IPS DF 4.7 (cell line): ENCODE measurements around the gene LDB2.
"Not testable (repeated sequence)": the region's sequence is repeated elsewhere in the genome, so short reads cannot be mapped to it uniquely, and the experiment has no call there.

Source experiments
- DNase-seq: peaks from one replicate; pipeline ENCODE4 v3.0.0-alpha.2; 2013; ENCODE audit warnings: low spot score; ENCODE audit errors: extremely low read depth

LDB2 gene

GRCh38 chr4:16655111-16655510, 243.3 kb downstream of the LDB2 start:
- no peak for DNase-seq

- no peak for DNase-seq
Measured at GRCh38 chr4:16652732-16653305, 245.6 kb downstream of the LDB2 start.

- no peak for DNase-seq
Measured at GRCh38 chr4:16646459-16646858, 252.0 kb downstream of the LDB2 start.

- DNase-seq: no peak
Measured at GRCh38 chr4:16643893-16644292, 254.6 kb downstream of the LDB2 start.

- DNase-seq: no peak
Measured at GRCh38 chr4:16642897-16643296, 255.5 kb downstream of the LDB2 start.

- DNase-seq: no peak
Measured at GRCh38 chr4:16641971-16642370, 256.5 kb downstream of the LDB2 start.

- DNase-seq: no peak
Measured at GRCh38 chr4:16636912-16637630, 261.4 kb downstream of the LDB2 start.

GRCh38 chr4:16636304-16636703, 262.1 kb downstream of the LDB2 start:
- DNase-seq: no peak

GRCh38 chr4:16629274-16629673, 269.2 kb downstream of the LDB2 start:
- not testable (repeated sequence) for DNase-seq

GRCh38 chr4:16628835-16629234, 269.6 kb downstream of the LDB2 start:
- DNase-seq: not testable (repeated sequence)

GRCh38 chr4:16627999-16628398, 270.4 kb downstream of the LDB2 start:
- DNase-seq: no peak

GRCh38 chr4:16626945-16627344, 271.5 kb downstream of the LDB2 start:
- no peak for DNase-seq

- DNase-seq: no peak
Measured at GRCh38 chr4:16622826-16623225, 275.6 kb downstream of the LDB2 start.

GRCh38 chr4:16617435-16617834, 281.0 kb downstream of the LDB2 start:
- DNase-seq: no peak

- no peak for DNase-seq
Measured at GRCh38 chr4:16617011-16617410, 281.4 kb downstream of the LDB2 start.

GRCh38 chr4:16609170-16609758, 289.2 kb downstream of the LDB2 start:
- no peak for DNase-seq

- no peak for DNase-seq
Measured at GRCh38 chr4:16608611-16609125, 289.8 kb downstream of the LDB2 start.

GRCh38 chr4:16608123-16608522, 290.3 kb downstream of the LDB2 start:
- no peak for DNase-seq

GRCh38 chr4:16607241-16608066, 291.0 kb downstream of the LDB2 start:
- DNase-seq: no peak

- DNase-seq: no peak
Measured at GRCh38 chr4:16606691-16607090, 291.8 kb downstream of the LDB2 start.

GRCh38 chr4:16603178-16603577, 295.3 kb downstream of the LDB2 start:
- DNase-seq: no peak
